GM12878 (cell line): ENCODE measurements around the gene PDILT. TPM values are rescaled to one million over a fixed set of nuclear protein-coding genes. Genes with fewer than 3 reads are reported as not detected.

Experiments used
- CEBPB ChIP-seq, 2 experiments: fragments of 150-350 bp in 1 of 2; IDR thresholded peaks; 2 replicates each; pipeline ENCODE4 v1.6.1; 2012 to 2014; ENCODE audit warnings: low read depth in 2 of 2, low read length in 2 of 2, borderline replicate concordance in 1 of 2, inconsistent platforms in 1 of 2
- CUX1 ChIP-seq: IDR thresholded peaks from 2 replicates; pipeline ENCODE4 v1.6.1; 2012; ENCODE audit warnings: improper control_type of control experiment, low read depth, low read length; ENCODE audit not compliant: insufficient replicate concordance
- LARP7 ChIP-seq: fragments of 450-650 bp; IDR thresholded peaks from 2 replicates; pipeline ENCODE4 v1.6.1; 2017; ENCODE audit warnings: mild to moderate bottlenecking
- MYC ChIP-seq: IDR thresholded peaks from 2 replicates; pipeline ENCODE4 v1.6.1; 2011; ENCODE audit warnings: mild to moderate bottlenecking, low read length, moderate library complexity, inconsistent platforms; ENCODE audit not compliant: insufficient read depth, insufficient replicate concordance, insufficient read length, severe bottlenecking
- NKRF ChIP-seq: fragments of 450-650 bp; conservative IDR thresholded peaks from 2 replicates; pipeline ENCODE4 v1.6.1; 2017; ENCODE audit warnings: mild to moderate bottlenecking, moderate library complexity
- RELB ChIP-seq: fragments of 450-650 bp; IDR thresholded peaks from 2 replicates; pipeline ENCODE4 v1.6.1; 2017; ENCODE audit warnings: low read depth, mild to moderate bottlenecking, moderate library complexity
- STAT3 ChIP-seq: IDR thresholded peaks from 2 replicates; pipeline ENCODE4 v1.6.1; 2011; ENCODE audit warnings: low read depth, low read length, improper control_type of control experiment
- polyA plus RNA-seq, 11 experiments: library from polyadenylated mRNA; depleted of rRNA in 4 of 11; unstranded in 6 of 11; stranded (reverse) in 5 of 11; fragments of >200 nt; fragmentation: Nextera tagmentation in 4 of 11; fragmentation: Illumina TruSeq in 1 of 11; extraction: Ambion mirVana in 4 of 11; extraction: Trizol in 1 of 11; gene quantifications; 1 replicate in 1 of 11; 2 replicates in 10 of 11; pipeline versions ENCODE4 v1.2.1 to v1.2.3, GENCODE V29; 2011 to 2016; ENCODE audit warnings: inconsistent platforms in 2 of 11, missing spikeins in 2 of 11, low read depth in 1 of 11
- total RNA-seq, 4 experiments: library from RNA; depleted of rRNA in 3 of 4; stranded (reverse); fragments of >200 nt in 3 of 4; fragmentation: Illumina TruSeq in 1 of 4; extraction: Trizol in 1 of 4; gene quantifications; 2 replicates each; pipeline versions ENCODE4 v1.2.1 to v1.2.3, GENCODE V29; 2013 to 2021

Gene PDILT
- total and polyA plus RNA-seq, 10 of the 15 experiments (the other 5 are each of a cell fraction or from before 2014, with no cell fraction given): not detected

- TF ChIP-seq NKRF: no peak
- TF ChIP-seq STAT3: no peak
- TF ChIP-seq RELB: no peak
- TF ChIP-seq LARP7: no peak
- TF ChIP-seq CUX1: no peak
- no peak for TF ChIP-seq CEBPB (IDR thresholded peaks at IDR 0.05; ENCODE audit: borderline replicate concordance in 1 of 2, low read depth in 2 of 2, low read length in 2 of 2)
- no peak for TF ChIP-seq MYC
- TF ChIP-seq, all 136 proteins: peak for 0
These were observed 7.0 kb downstream of the PDILT start (continued) for GRCh38 chr16:20397468-20398074.
